Measurements from ENCODE around the gene IPO4. TPM values are rescaled to one million over a fixed set of nuclear protein-coding genes. Genes with fewer than 3 reads are reported as not detected.

The IPO4 gene
- total and polyA plus RNA-seq, 2 of the 8 experiments (the other 6 are each of a cell fraction or from before 2014, with no cell fraction given): 55.5 to 108 TPM

- Histone ChIP-seq H3K14ac (ENCODE audit: insufficient read length) (no peak overlapping the region), H2BK12ac (ENCODE audit: low read depth, low read length) (no peak overlapping the region; the same call in 1 of the 2 replicates), H4K5ac (ENCODE audit: insufficient read length, low read depth, low read length) (no peak overlapping the region), H3K27me3 (replicated peaks in 1 of 4; ENCODE audit: control insufficient read depth in 3 of 4, extremely low read depth in 1 of 4, insufficient read depth in 3 of 4, low read length in 3 of 4) (no peaks in the 10 kb centered on the region), H3K36me3 (ENCODE audit: control insufficient read depth in 2 of 4, insufficient read depth in 4 of 4, low read length in 3 of 4) (peaks cover 8 to 25% (median 14%) of the 10 kb centered on the region in 4 experiments; a peak in 6 of 8 replicates), H3K9me3 (ENCODE audit: insufficient read depth in 2 of 2, low read depth in 1 of 2, low read length in 1 of 2) (no peaks in the 10 kb centered on the region), H3K23ac (ENCODE audit: insufficient read length) (no peak overlapping the region), H3K4me2 (ENCODE audit: insufficient read depth in 1 of 2, low read depth in 2 of 2, low read length in 2 of 2) (peak overlapping the region; percentile 81 to 95), H4K8ac (ENCODE audit: extremely low read depth, insufficient read depth, low read length) (no peak overlapping the region), H3K27ac (ENCODE audit: low read depth, low read length) (no peak overlapping the region), H3K23me2 (ENCODE audit: low read depth, low read length) (peaks cover 8% of the 10 kb centered on the region; the same call in 1 of the 2 replicates), H2BK20ac (ENCODE audit: low read length) (no peak overlapping the region), H3K79me2 (ENCODE audit: control insufficient read depth in 1 of 2, insufficient read depth in 2 of 2, low read length in 2 of 2) (peaks cover 0 to 12% of the 10 kb centered on the region in 2 experiments; a peak in 2 of 4 replicates), H3K4ac (replicated peaks; ENCODE audit: insufficient read length, low read depth, low read length) (no peak overlapping the region), H2BK5ac (ENCODE audit: low read depth, low read length) (no peak overlapping the region), H3K18ac (ENCODE audit: extremely low read depth, low read length) (no peak overlapping the region), H3K56ac (replicated peaks; ENCODE audit: insufficient read length, low read depth, low read length) (no peak overlapping the region), H2AFZ (ENCODE audit: low read length) (no peak overlapping the region), H2BK15ac (ENCODE audit: low read length) (no peak overlapping the region), H2AK5ac (ENCODE audit: low read depth, low read length) (no peak overlapping the region), H3K79me1 (ENCODE audit: low read depth, low read length) (peaks cover 4% of the 10 kb centered on the region; the same call in 1 of the 2 replicates), H3K9ac (replicated peaks in 1 of 4; ENCODE audit: extremely low read depth in 1 of 4, low read depth in 3 of 4, low read length in 3 of 4) (peak overlapping the region in 1 of 4 experiments; percentile 13; a peak in 3 of 7 replicates), H2BK120ac (replicated peaks; ENCODE audit: low read depth, low read length) (no peak overlapping the region), H4K91ac (replicated peaks; ENCODE audit: insufficient read length, low read length) (no peak overlapping the region), H3K4me3 (ENCODE audit: extremely low read depth in 1 of 4, insufficient read depth in 2 of 4, low read depth in 3 of 4, low read length in 4 of 4) (peak overlapping the region; percentile 79 to 100 (median 84)), H3K4me1 (replicated peaks in 1 of 4; ENCODE audit: control insufficient read depth in 3 of 4, insufficient read depth in 4 of 4, low read length in 3 of 4) (peaks cover 0 to 10% (median 7%) of the 10 kb centered on the region in 4 experiments; a peak in 5 of 7 replicates), H4K20me1 (replicated peaks in 1 of 2; ENCODE audit: control insufficient read depth in 1 of 2, insufficient read depth in 2 of 2, low read length in 2 of 2) (peaks cover 0 to 1% of the 10 kb centered on the region in 2 experiments)
- DNase-seq (ENCODE audit: low read depth in 1 of 2, low spot score in 2 of 2) (no peak), FAIRE-seq (no peak)
- ChIA-PET CTCF (ENCODE audit: partially characterized antibody) (interaction anchor here (0.6 to 3.1 kb wide), 12 partner anchors 9 to 101 kb away, joined by 3 to 18 read pairs (median 4); partner anchors contain the start of genes DCAF11, IRF9, NRL and PSME2), POLR2A (ENCODE audit: partially characterized antibody) (interaction anchor here (1.0 to 10.5 kb wide), 19 partner anchors 10 to 134 kb away, joined by 3 to 118 read pairs (median 7); partner anchors contain the start of genes CHMP4A, DCAF11, IPO4 and IRF9)
- WGBS, 2 experiments (ENCODE audit: extremely low coverage in 1 of 2, insufficient coverage in 1 of 2, insufficient read length in 1 of 2, insufficient replicate concordance in 2 of 2, low coverage in 1 of 2, low lambda C conversion rate in 2 of 2, missing lambda C conversion rate in 1 of 2): 57% methylated on average over 13 of the region's 13 CpGs; no CpG with 5 or more reads in 1 of the 2 experiments
- TF ChIP-seq SIX5 (IDR thresholded peaks at IDR 0.05; ENCODE audit: low read depth, low read length) (no peak), CREB1 (IDR thresholded peaks at IDR 0.05) (no peak), RAD21 (IDR thresholded peaks at IDR 0.05 in 1 of 2, conservative IDR thresholded peaks at IDR 0.05 in 1 of 2; ENCODE audit: low read depth in 2 of 2, low read length in 2 of 2) (no peak), TAF7 (optimal IDR thresholded peaks at IDR 0.05; ENCODE audit: borderline replicate concordance, low read depth, low read length) (no peak), HDAC2 (IDR thresholded peaks at IDR 0.05; ENCODE audit: borderline replicate concordance in 1 of 2, low read depth in 2 of 2, low read length in 2 of 2) (no peak), FOSL1 (IDR thresholded peaks at IDR 0.05; ENCODE audit: insufficient read depth, low read depth, low read length) (no peak), USF2 (IDR thresholded peaks at IDR 0.05; ENCODE audit: low read length) (no peak), E2F6 (IDR thresholded peaks at IDR 0.05) (no peak)
These were observed 51.7 kb downstream of the IPO4 start for GRCh38 chr14:24136684-24137528.

Measured in H1 (cell line).